IMR-90 (cell line): ENCODE data around the gene ADM5. TPM values are rescaled to one million over a fixed set of nuclear protein-coding genes. Genes with fewer than 3 reads are reported as not detected.

Experiments
- ATAC-seq: fragments of 200-7000 bp; cut with Tn5 transposase; 2 replicates; pipeline ENCODE4 v1.9.1; 2020; ENCODE audit warnings: low read depth, mild to moderate bottlenecking, moderate library complexity
- BruUV-seq: library from RNA; stranded (reverse); fragments of 400-500 nt; replicated peaks from 2 replicates; lab custom pipeline; 2021; lab: Mats Ljungman, UMichigan
- CTCF ChIA-PET: fragments of 300-600 bp; formaldehyde crosslinking; extraction: SDS; loops from one replicate; lab custom pipeline; 2021; ENCODE audit warnings: antibody characterized with exemption; lab: Yijun Ruan, JAX
- POLR2A ChIA-PET: fragments of 300-600 bp; sonication (Branson Sonifier 250); formaldehyde crosslinking; loops from one replicate; lab custom pipeline; 2022; ENCODE audit warnings: antibody characterized with exemption; ENCODE audit not compliant: unreplicated experiment; lab: Charles Lee
- DNase-seq: peaks from one replicate; pipeline ENCODE4 v3.0.0; 2013
- H2AFZ ChIP-seq: replicated peaks from 2 replicates; pipeline ENCODE3; 2013; ENCODE audit warnings: low read length, mild to moderate bottlenecking; ENCODE audit not compliant: poor library complexity
- H2AK5ac ChIP-seq: 2 replicates; pipeline ENCODE4 v1.6.1; 2013; ENCODE audit warnings: low read depth, low read length, inconsistent platforms
- H2AK9ac ChIP-seq: replicated peaks from 2 replicates; pipeline ENCODE3; 2013; ENCODE audit warnings: mild to moderate bottlenecking, low read depth, low read length, moderate library complexity; ENCODE audit not compliant: poor library complexity
- H2BK120ac ChIP-seq: 2 replicates; pipeline ENCODE4 v1.6.1; 2013; ENCODE audit warnings: low read depth, low read length, inconsistent platforms
- H2BK15ac ChIP-seq: 3 replicates; pipeline ENCODE4 v1.6.1; 2013; ENCODE audit warnings: low read depth, low read length, inconsistent platforms
- H2BK20ac ChIP-seq: 2 replicates; pipeline ENCODE4 v1.6.1; 2013; ENCODE audit warnings: low read depth, mild to moderate bottlenecking, inconsistent platforms, low read length, moderate library complexity
- H2BK5ac ChIP-seq: 2 replicates; pipeline ENCODE4 v1.6.1; 2013; ENCODE audit warnings: mild to moderate bottlenecking, low read depth, low read length, inconsistent platforms; ENCODE audit not compliant: poor library complexity, severe bottlenecking
- H3K14ac ChIP-seq: replicated peaks from 2 replicates; pipeline ENCODE4 v1.6.1; 2013; ENCODE audit warnings: low read depth, low read length, inconsistent platforms
- H3K18ac ChIP-seq: 2 replicates; pipeline ENCODE4 v1.6.1; 2013; ENCODE audit warnings: low read depth, low read length, control low read depth
- H3K23ac ChIP-seq: 2 replicates; pipeline ENCODE4 v1.6.1; 2013; ENCODE audit warnings: low read depth, low read length, inconsistent platforms
- H3K27ac ChIP-seq: 2 replicates; pipeline ENCODE4 v1.5.1; 2013; ENCODE audit warnings: mild to moderate bottlenecking, control low read depth, low read length; ENCODE audit not compliant: insufficient read depth
- H3K27me3 ChIP-seq: 2 replicates; pipeline ENCODE4 v1.6.1; 2013; ENCODE audit warnings: low read length; ENCODE audit not compliant: control insufficient read depth, insufficient read depth
- H3K36me3 ChIP-seq: 2 replicates; pipeline ENCODE4 v1.6.1; 2013; ENCODE audit warnings: low read length, mixed read lengths; ENCODE audit not compliant: control insufficient read depth, insufficient read depth
- H3K4ac ChIP-seq: 2 replicates; pipeline ENCODE4 v1.6.1; 2013; ENCODE audit warnings: low read depth, low read length, inconsistent platforms
- H3K4me1 ChIP-seq: 2 replicates; pipeline ENCODE4 v1.6.1; 2013; ENCODE audit warnings: low read length, mixed read lengths; ENCODE audit not compliant: control insufficient read depth, insufficient read depth
- H3K4me2 ChIP-seq: 2 replicates; pipeline ENCODE4 v1.6.1; 2013; ENCODE audit warnings: low read depth, mild to moderate bottlenecking, control low read depth, low read length, moderate library complexity
- H3K4me3 ChIP-seq: 2 replicates; pipeline ENCODE4 v1.5.1; 2013; ENCODE audit warnings: low read depth, mild to moderate bottlenecking, control low read depth, low read length, moderate library complexity; ENCODE audit not compliant: insufficient read depth
- H3K56ac ChIP-seq: 2 replicates; pipeline ENCODE4 v1.6.1; 2013; ENCODE audit warnings: low read length, inconsistent platforms; ENCODE audit not compliant: insufficient read depth; ENCODE audit errors: extremely low read depth
- H3K79me1 ChIP-seq, 2 experiments: 2 replicates each; pipeline ENCODE4 v1.6.1; 2013; ENCODE audit warnings: low read length in 2 of 2, inconsistent platforms in 1 of 2, low read depth in 1 of 2
- H3K9ac ChIP-seq: 2 replicates; pipeline ENCODE4 v1.6.1; 2013; ENCODE audit warnings: low read depth, low read length, control low read depth
- H3K9me1 ChIP-seq: 2 replicates; pipeline ENCODE4 v1.6.1; 2013; ENCODE audit warnings: low read length, inconsistent platforms; ENCODE audit not compliant: insufficient read depth
- H3K9me3 ChIP-seq: 2 replicates; pipeline ENCODE4 v1.6.1; 2013; ENCODE audit warnings: low read length; ENCODE audit not compliant: control insufficient read depth, insufficient read depth
- H4K20me1 ChIP-seq: 2 replicates; pipeline ENCODE4 v1.6.1; 2013; ENCODE audit warnings: low read length, inconsistent platforms; ENCODE audit not compliant: insufficient read depth
- H4K5ac ChIP-seq: 2 replicates; pipeline ENCODE4 v1.6.1; 2013; ENCODE audit warnings: mild to moderate bottlenecking, low read depth, low read length, control low read depth
- H4K8ac ChIP-seq, 2 experiments: 2 replicates each; pipeline ENCODE4 v1.6.1; 2013; ENCODE audit warnings: low read depth in 2 of 2, low read length in 2 of 2, control low read depth in 1 of 2, inconsistent platforms in 1 of 2
- H4K91ac ChIP-seq: 2 replicates; pipeline ENCODE4 v1.6.1; 2013; ENCODE audit warnings: low read depth, low read length, inconsistent platforms; ENCODE audit not compliant: insufficient read depth
- BHLHE40 ChIP-seq: fragments of 150-350 bp; IDR thresholded peaks from 2 replicates; pipeline ENCODE4 v1.6.1; 2016; ENCODE audit warnings: mild to moderate bottlenecking, low read depth, low read length
- CEBPB ChIP-seq: IDR thresholded peaks from 2 replicates; pipeline ENCODE4 v1.6.1; 2012; ENCODE audit warnings: low read depth, low read length, improper control_type of control experiment
- CHD1 ChIP-seq: IDR thresholded peaks from 2 replicates; pipeline ENCODE4 v1.6.1; 2012; ENCODE audit warnings: low read depth, low read length, improper control_type of control experiment
- FOS ChIP-seq: fragments of 150-350 bp; IDR thresholded peaks from 2 replicates; pipeline ENCODE4 v1.6.1; 2016; ENCODE audit warnings: low read depth, low read length
- MAFK ChIP-seq: IDR thresholded peaks from 2 replicates; pipeline ENCODE4 v1.6.1; 2012; ENCODE audit warnings: low read depth, low read length, improper control_type of control experiment
- MAZ ChIP-seq: IDR thresholded peaks from 2 replicates; pipeline ENCODE4 v1.6.1; 2012; ENCODE audit warnings: low read depth, mild to moderate bottlenecking, low read length, improper control_type of control experiment, moderate library complexity, borderline replicate concordance
- MXI1 ChIP-seq: IDR thresholded peaks from 2 replicates; pipeline ENCODE4 v1.6.1; 2012; ENCODE audit warnings: low read depth, mild to moderate bottlenecking, low read length, moderate library complexity, borderline replicate concordance
- POLR2A ChIP-seq: IDR thresholded peaks from 2 replicates; pipeline ENCODE4 v1.6.1; 2012; ENCODE audit warnings: mild to moderate bottlenecking, low read depth, low read length
- RFX5 ChIP-seq: IDR thresholded peaks from 2 replicates; pipeline ENCODE4 v1.8.0; 2012; ENCODE audit warnings: low read depth, mild to moderate bottlenecking, low read length, moderate library complexity
- WGBS, 2 experiments: methylation state at CpG; one replicate each; pipeline versions ENCODE4 v1.1.5 to v1.1.7; 2013; ENCODE audit warnings: missing lambda C conversion rate in 2 of 2; ENCODE audit not compliant: insufficient read length in 1 of 2; ENCODE audit errors: extremely low coverage in 2 of 2; 5-methylcytosine and 5-hydroxymethylcytosine counted together
- dilution Hi-C: fragments of 300-500 bp; cut with HindIII; formaldehyde crosslinking; loops from one replicate; pipeline ENCODE4 v1.14.3; 2018; ENCODE audit warnings: low sequenced_read_pairs; ENCODE audit not compliant: unreplicated experiment
- in situ Hi-C: fragments of 300-500 bp; cut with MboI; formaldehyde crosslinking; loops from 3 replicates; pipeline ENCODE4 v1.14.3; 2019; ENCODE audit warnings: low sequenced_read_pairs, inconsistent platforms, mixed read lengths
- intact Hi-C: fragments of 100-400 bp; cut with micrococcal nuclease; formaldehyde crosslinking; loops from 2 replicates; pipeline ENCODE4 v1.10.0; 2022
- polyA plus RNA-seq, 3 experiments: library from polyadenylated mRNA; depleted of rRNA; stranded (reverse); fragments of >200 nt; gene quantifications; 2 replicates each; pipeline ENCODE4 v1.2.3, GENCODE V29; 2012; ENCODE audit warnings: low replicate concordance in 1 of 3
- total RNA-seq: library from RNA; depleted of rRNA; stranded (reverse); fragments of >200 nt; gene quantifications from 2 replicates; pipeline ENCODE4 v1.2.3, GENCODE V29; 2012
- TF ChIP-seq, protein P1 (sequence below): fragments of 150-350 bp; IDR thresholded peaks from 2 replicates; pipeline ENCODE4 v1.6.1; 2017; ENCODE audit warnings: mild to moderate bottlenecking, antibody characterized with exemption, low read length, low read depth
- TF ChIP-seq, protein P2 (sequence below): conservative IDR thresholded peaks from 2 replicates; pipeline ENCODE4 v1.5.1; 2012; ENCODE audit warnings: mild to moderate bottlenecking, low read depth, low read length, improper control_type of control experiment

The ADM5 gene
- total and polyA plus RNA-seq, 2 of the 4 experiments (the other 2 are of a cell fraction) = 0.18 to 0.99 TPM

DNA sequence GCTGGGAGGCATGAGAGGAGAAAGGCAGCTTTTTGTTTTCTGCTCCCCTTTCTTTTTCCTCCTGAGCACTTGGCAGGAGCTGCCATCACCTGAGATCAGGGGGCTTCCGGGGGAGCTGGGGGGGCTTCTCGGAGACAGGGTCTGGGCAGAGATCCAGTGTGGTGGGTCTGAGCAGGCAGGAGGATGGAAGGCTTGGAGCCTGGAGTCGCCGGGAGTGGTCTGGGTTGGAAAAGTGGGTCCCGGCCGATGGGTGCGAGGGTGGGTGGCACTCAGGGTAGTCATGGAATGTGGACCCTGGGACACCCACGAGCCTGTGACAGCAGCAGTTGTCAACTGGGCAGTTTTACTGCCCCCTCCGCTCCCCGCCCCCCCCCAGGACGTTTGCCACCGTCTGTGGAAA is 2.2 kb upstream of the ADM5 start:
- Histone ChIP-seq H3K9ac (no peak overlapping the region), H3K4me1 (peaks cover 9% of the 10 kb centered on the region), H4K91ac (no peak overlapping the region), H2BK20ac (no peak overlapping the region), H3K18ac (no peak overlapping the region), H2AFZ (no peak overlapping the region), H3K27me3 (no peaks in the 10 kb centered on the region), H3K9me3 (no peaks in the 10 kb centered on the region), H3K4me3 (no peak overlapping the region), H2BK15ac (no peak overlapping the region), H3K36me3 (peaks cover 43% of the 10 kb centered on the region), H2AK9ac (no peak overlapping the region), H4K20me1 (peaks cover 26% of the 10 kb centered on the region), H3K4me2 (no peak overlapping the region), H4K5ac (no peak overlapping the region), H2AK5ac (no peak overlapping the region), H3K56ac (no peak overlapping the region), H4K8ac (no peak overlapping the region), H3K9me1 (peaks cover 5% of the 10 kb centered on the region; the same call in 1 of the 2 replicates), H3K4ac (no peak overlapping the region), H3K27ac (no peak overlapping the region), H3K14ac (no peak overlapping the region), H3K79me1 (peaks cover 18 to 56% of the 10 kb centered on the region in 2 experiments), H2BK120ac (no peak overlapping the region), H3K23ac (no peak overlapping the region), H2BK5ac (no peak overlapping the region)
- POLR2A ChIA-PET = interaction anchor here (1.1 kb wide), 1 partner anchor 47 kb away, joined by 3 read pairs; the partner anchor contains the start of gene RRAS
- ATAC-seq (no peak), DNase-seq (no peak)
- CTCF ChIA-PET = no interaction called here
- intact Hi-C loops = no loop called here
- 58% methylated on average over 2 of the region's 12 CpGs; no CpG with 5 or more reads in 1 of the 2 experiments for WGBS, 2 experiments
- dilution Hi-C loops = no loop called here
- no peak for TF ChIP-seq CEBPB
- TF ChIP-seq MAFK = no peak
- no peak for TF ChIP-seq RFX5
- TF ChIP-seq, protein P1, sequence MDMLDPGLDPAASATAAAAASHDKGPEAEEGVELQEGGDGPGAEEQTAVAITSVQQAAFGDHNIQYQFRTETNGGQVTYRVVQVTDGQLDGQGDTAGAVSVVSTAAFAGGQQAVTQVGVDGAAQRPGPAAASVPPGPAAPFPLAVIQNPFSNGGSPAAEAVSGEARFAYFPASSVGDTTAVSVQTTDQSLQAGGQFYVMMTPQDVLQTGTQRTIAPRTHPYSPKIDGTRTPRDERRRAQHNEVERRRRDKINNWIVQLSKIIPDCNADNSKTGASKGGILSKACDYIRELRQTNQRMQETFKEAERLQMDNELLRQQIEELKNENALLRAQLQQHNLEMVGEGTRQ = no peak
- TF ChIP-seq POLR2A = no peak
- TF ChIP-seq MXI1 = no peak
- TF ChIP-seq FOS = no peak
- TF ChIP-seq, protein P2, sequence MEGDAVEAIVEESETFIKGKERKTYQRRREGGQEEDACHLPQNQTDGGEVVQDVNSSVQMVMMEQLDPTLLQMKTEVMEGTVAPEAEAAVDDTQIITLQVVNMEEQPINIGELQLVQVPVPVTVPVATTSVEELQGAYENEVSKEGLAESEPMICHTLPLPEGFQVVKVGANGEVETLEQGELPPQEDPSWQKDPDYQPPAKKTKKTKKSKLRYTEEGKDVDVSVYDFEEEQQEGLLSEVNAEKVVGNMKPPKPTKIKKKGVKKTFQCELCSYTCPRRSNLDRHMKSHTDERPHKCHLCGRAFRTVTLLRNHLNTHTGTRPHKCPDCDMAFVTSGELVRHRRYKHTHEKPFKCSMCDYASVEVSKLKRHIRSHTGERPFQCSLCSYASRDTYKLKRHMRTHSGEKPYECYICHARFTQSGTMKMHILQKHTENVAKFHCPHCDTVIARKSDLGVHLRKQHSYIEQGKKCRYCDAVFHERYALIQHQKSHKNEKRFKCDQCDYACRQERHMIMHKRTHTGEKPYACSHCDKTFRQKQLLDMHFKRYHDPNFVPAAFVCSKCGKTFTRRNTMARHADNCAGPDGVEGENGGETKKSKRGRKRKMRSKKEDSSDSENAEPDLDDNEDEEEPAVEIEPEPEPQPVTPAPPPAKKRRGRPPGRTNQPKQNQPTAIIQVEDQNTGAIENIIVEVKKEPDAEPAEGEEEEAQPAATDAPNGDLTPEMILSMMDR = no peak
- no peak for TF ChIP-seq BHLHE40
- no peak for TF ChIP-seq CHD1
- no peak for TF ChIP-seq MAZ
- BruUV-seq = no TSS peak
- in situ Hi-C loops = loop anchor here (10.0 kb wide), 1 partner anchor 168 kb away; the partner anchor contains the start of gene PTOV1
